Stimulated activated naive CD4-positive, alpha-beta T cell treated with Interleukin-2 at 50 U/mL for 16 hours (primary cell): Measurements from ENCODE around the gene FOS.
"Not testable (repeated sequence)": the region's sequence is repeated elsewhere in the genome, so short reads cannot be mapped to it uniquely, and the experiment has no call there.

Source experiments
- DNase-seq: peaks from one replicate; lab custom pipeline; 2025; lab: John Stamatoyannopoulos, UW

The FOS gene

GRCh38 chr14:75278422-75279152 lies at the start of gene FOS:
FOS (plus strand) TSS chr14:75278828; CDS start chr14:75278983, 155 bp downstream.
- DNase-seq = peak; percentile 87

GRCh38 chr14:75229661-75230139 lies 48.9 kb upstream of the FOS start:
- no peak for DNase-seq

- DNase-seq = peak; percentile 27
These were observed 48.4 kb upstream of the FOS start for GRCh38 chr14:75230140-75230792.

GRCh38 chr14:75231320-75231719 lies 47.3 kb upstream of the FOS start:
- DNase-seq = no peak

GRCh38 chr14:75232191-75232590 lies 46.4 kb upstream of the FOS start:
- no peak for DNase-seq

- no peak for DNase-seq
These were observed 46.0 kb upstream of the FOS start for GRCh38 chr14:75232597-75232996.

- no peak for DNase-seq
These were observed 44.2 kb upstream of the FOS start for GRCh38 chr14:75234173-75235115.

- not testable (repeated sequence) for DNase-seq
These were observed 43.4 kb upstream of the FOS start for GRCh38 chr14:75235198-75235597.

GRCh38 chr14:75236467-75236866 lies 42.2 kb upstream of the FOS start:
- DNase-seq = no peak

- DNase-seq = no peak
These were observed 41.7 kb upstream of the FOS start for GRCh38 chr14:75236901-75237419.

- no peak for DNase-seq
These were observed 39.7 kb upstream of the FOS start for GRCh38 chr14:75238756-75239455.

GRCh38 chr14:75240781-75241180 lies 37.8 kb upstream of the FOS start:
- DNase-seq = no peak

GRCh38 chr14:75242546-75243273 lies 35.9 kb upstream of the FOS start:
- no peak for DNase-seq

- DNase-seq = no peak
These were observed 34.5 kb upstream of the FOS start for GRCh38 chr14:75244121-75244520.

- no peak for DNase-seq
These were observed 31.9 kb upstream of the FOS start for GRCh38 chr14:75246546-75247285.

- peak; percentile 76 for DNase-seq
These were observed 31.2 kb upstream of the FOS start for GRCh38 chr14:75247286-75247922.

GRCh38 chr14:75247939-75248338 lies 30.7 kb upstream of the FOS start:
- no peak for DNase-seq

- peak; percentile 82 for DNase-seq
These were observed 29.2 kb upstream of the FOS start for GRCh38 chr14:75249251-75249957.

- DNase-seq = no peak
These were observed 28.7 kb upstream of the FOS start for GRCh38 chr14:75249958-75250336.
